A673 (cell line): ENCODE results near the gene TMPRSS11B. TPM values are rescaled to one million over a fixed set of nuclear protein-coding genes. Genes with fewer than 3 reads are reported as not detected.

Experiments
- BruUV-seq: library from RNA; stranded (reverse); fragments of 400-500 nt; replicated peaks from 2 replicates; lab custom pipeline; 2021; lab: Mats Ljungman, UMichigan
- CTCF ChIA-PET: fragments of 300-600 bp; sonication (Branson Sonifier 250); formaldehyde crosslinking; loops from one replicate; lab custom pipeline; 2022; ENCODE audit warnings: antibody characterized with exemption; lab: Charles Lee
- POLR2A ChIA-PET: fragments of 300-600 bp; sonication (Branson Sonifier 250); formaldehyde crosslinking; loops from one replicate; lab custom pipeline; 2022; ENCODE audit warnings: antibody characterized with exemption; ENCODE audit not compliant: low non-redundant PET; lab: Charles Lee
- DNase-seq: peaks from one replicate; pipeline ENCODE4 v3.0.0-alpha.2; 2015; ENCODE audit warnings: low spot score
- H3K27ac ChIP-seq: fragments of 200-600 bp; sonication (generic); 2 replicates; pipeline ENCODE4 v1.5.1; 2016; ENCODE audit warnings: mixed run types, low read depth, mild to moderate bottlenecking, mixed read lengths, antibody characterized with exemption, low read length; ENCODE audit not compliant: poor library complexity, severe bottlenecking
- H3K27me3 ChIP-seq: fragments of 200-600 bp; sonication (generic); replicated peaks from 2 replicates; pipeline ENCODE4 v1.6.1; 2017; ENCODE audit warnings: mixed run types, low read depth, mild to moderate bottlenecking, mixed read lengths, antibody characterized with exemption, low read length; ENCODE audit not compliant: insufficient read depth, poor library complexity
- H3K36me3 ChIP-seq: fragments of 200-600 bp; sonication (generic); 2 replicates; pipeline ENCODE4 v1.6.1; 2016; ENCODE audit warnings: mixed run types, mild to moderate bottlenecking, mixed read lengths, antibody characterized with exemption, low read length; ENCODE audit not compliant: insufficient read depth, poor library complexity, severe bottlenecking
- H3K4me1 ChIP-seq: fragments of 200-600 bp; sonication (generic); 2 replicates; pipeline ENCODE4 v1.6.1; 2017; ENCODE audit warnings: mixed run types, mild to moderate bottlenecking, mixed read lengths, antibody characterized with exemption, low read length; ENCODE audit not compliant: insufficient read depth, poor library complexity, severe bottlenecking
- H3K4me3 ChIP-seq: fragments of 200-600 bp; sonication (generic); 2 replicates; pipeline ENCODE4 v1.5.1; 2016; ENCODE audit warnings: low read depth, mixed run types, mild to moderate bottlenecking, mixed read lengths, low read length; ENCODE audit not compliant: poor library complexity, severe bottlenecking
- H3K9me3 ChIP-seq: fragments of 200-600 bp; sonication (generic); 2 replicates; pipeline ENCODE4 v1.6.1; 2016; ENCODE audit warnings: mixed run types, low read depth, mild to moderate bottlenecking, mixed read lengths, antibody characterized with exemption, low read length; ENCODE audit not compliant: poor library complexity, severe bottlenecking
- CTCF ChIP-seq: fragments of 300-800, 200-600 bp; sonication (generic); conservative IDR thresholded peaks from 2 replicates; pipeline ENCODE4 v1.5.1; 2017; ENCODE audit warnings: low read depth, mild to moderate bottlenecking, antibody characterized with exemption, low read length, moderate library complexity, mixed read lengths
- EZH2 ChIP-seq: fragments of 200-600 bp; sonication (generic); IDR thresholded peaks from 2 replicates; pipeline ENCODE4 v1.6.1; 2017; ENCODE audit warnings: borderline replicate concordance, low read depth, mild to moderate bottlenecking, mixed read lengths, antibody characterized with exemption, low read length; ENCODE audit not compliant: poor library complexity, severe bottlenecking
- intact Hi-C: fragments of 100-400 bp; cut with micrococcal nuclease; formaldehyde crosslinking; loops from one replicate; pipeline ENCODE4 v1.10.0; 2022; ENCODE audit not compliant: unreplicated experiment
- total RNA-seq: library from RNA; stranded (reverse); gene quantifications from 2 replicates; pipeline ENCODE4 v1.2.3, GENCODE V29; 2021

TMPRSS11B gene
- total RNA-seq, 1 experiment from 2014 or later, result not detected

- Histone ChIP-seq H3K27ac (no peak overlapping the region), H3K27me3 (no peaks in the 10 kb centered on the region), H3K4me1 (no peaks in the 10 kb centered on the region), H3K4me3 (no peak overlapping the region), H3K9me3 (no peaks in the 10 kb centered on the region), H3K36me3 (no peaks in the 10 kb centered on the region)
- intact Hi-C loops, result loop anchor here (2.0 to 10.0 kb wide), 2 partner anchors 104 to 1342 kb away; no protein-coding TSS in a partner anchor
- ChIA-PET CTCF (interaction anchor here (0.8 to 1.0 kb wide), 2 partner anchors 8 to 103 kb away, joined by 3 read pairs; no protein-coding TSS in a partner anchor), POLR2A (no interaction called here)
- BruUV-seq, result no TSS peak
- TF ChIP-seq EZH2, result no peak
- no peak for TF ChIP-seq CTCF
- DNase-seq, result no peak
Measured at GRCh38 chr4:68272380-68272779, 26.9 kb upstream of the TMPRSS11B start.

DNA sequence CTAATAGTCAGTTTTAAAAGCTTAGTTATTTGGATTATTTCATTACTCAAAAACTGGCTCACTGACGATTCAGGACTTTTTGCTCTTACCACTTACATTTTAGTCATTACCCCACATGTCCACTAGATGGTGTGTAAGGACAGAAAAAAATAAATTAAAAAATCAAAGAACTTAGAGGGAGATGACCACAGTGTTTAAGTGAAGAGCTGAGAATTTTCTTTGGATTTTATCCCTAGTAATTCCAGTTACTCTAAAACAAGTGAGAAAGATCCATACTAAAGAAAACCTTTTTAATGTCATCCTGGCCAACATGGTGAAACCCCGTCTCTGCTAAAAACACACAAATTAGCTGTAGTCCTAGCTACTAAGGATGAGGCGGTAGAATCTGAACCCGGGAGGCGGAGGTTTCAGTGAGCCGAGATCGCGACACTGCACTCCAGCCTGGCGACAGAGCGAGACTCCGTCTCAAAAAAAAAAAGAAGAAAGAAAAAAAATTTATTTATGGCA, 26.4 kb upstream of the TMPRSS11B start:
- intact Hi-C loops, result loop anchor here (2.0 to 10.0 kb wide), 2 partner anchors 105 to 1343 kb away; no protein-coding TSS in a partner anchor
- Histone ChIP-seq H3K4me1 (no peaks in the 10 kb centered on the region), H3K4me3 (no peak overlapping the region), H3K27ac (no peak overlapping the region), H3K36me3 (no peaks in the 10 kb centered on the region), H3K9me3 (no peaks in the 10 kb centered on the region), H3K27me3 (no peaks in the 10 kb centered on the region)
- ChIA-PET CTCF (interaction anchor here (0.8 to 1.0 kb wide), 2 partner anchors 8 to 104 kb away, joined by 3 read pairs; no protein-coding TSS in a partner anchor), POLR2A (no interaction called here)
- BruUV-seq, result no TSS peak
- TF ChIP-seq EZH2 (no peak), CTCF (peak; percentile 49)
- DNase-seq, result peak; percentile 38

- no peaks in the 10 kb centered on the region for H3K27me3 ChIP-seq
- no peaks in the 10 kb centered on the region for H3K9me3 ChIP-seq
- H3K27ac ChIP-seq, result no peak overlapping the region
- H3K36me3 ChIP-seq, result no peaks in the 10 kb centered on the region
- DNase-seq, result no peak
- TF ChIP-seq CTCF (no peak), EZH2 (no peak)
- ChIA-PET POLR2A (no interaction called here), CTCF (no interaction called here)
- no peaks in the 10 kb centered on the region for H3K4me1 ChIP-seq
- intact Hi-C loops, result no loop called here
- BruUV-seq, result no TSS peak
- H3K4me3 ChIP-seq, result no peak overlapping the region
Measured at GRCh38 chr4:68267433-68267944, 22.0 kb upstream of the TMPRSS11B start.
